COLO668 (cell line): ENCODE data around the gene UGT3A1.
"Not testable (repeated sequence)": the region's sequence is repeated elsewhere in the genome, so short reads cannot be mapped to it uniquely, and the experiment has no call there.

Experiments used
- DNase-seq: peaks from one replicate; lab custom pipeline; 2025; ENCODE audit not compliant: unreplicated experiment; lab: John Stamatoyannopoulos, UW

Gene UGT3A1, protein sequence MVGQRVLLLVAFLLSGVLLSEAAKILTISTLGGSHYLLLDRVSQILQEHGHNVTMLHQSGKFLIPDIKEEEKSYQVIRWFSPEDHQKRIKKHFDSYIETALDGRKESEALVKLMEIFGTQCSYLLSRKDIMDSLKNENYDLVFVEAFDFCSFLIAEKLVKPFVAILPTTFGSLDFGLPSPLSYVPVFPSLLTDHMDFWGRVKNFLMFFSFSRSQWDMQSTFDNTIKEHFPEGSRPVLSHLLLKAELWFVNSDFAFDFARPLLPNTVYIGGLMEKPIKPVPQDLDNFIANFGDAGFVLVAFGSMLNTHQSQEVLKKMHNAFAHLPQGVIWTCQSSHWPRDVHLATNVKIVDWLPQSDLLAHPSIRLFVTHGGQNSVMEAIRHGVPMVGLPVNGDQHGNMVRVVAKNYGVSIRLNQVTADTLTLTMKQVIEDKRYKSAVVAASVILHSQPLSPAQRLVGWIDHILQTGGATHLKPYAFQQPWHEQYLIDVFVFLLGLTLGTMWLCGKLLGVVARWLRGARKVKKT

GRCh38 chr5:35990941-35991611 lies at the start of gene UGT3A1:
TSS of gene UGT3A1 (minus strand) at chr5:35991390. CDS start at chr5:35991240, 150 bp downstream.
- peak; percentile 30 for DNase-seq

GRCh38 chr5:36035696-36036095 lies 44.5 kb upstream of the UGT3A1 start:
- DNase-seq, result no peak

- not testable (repeated sequence) for DNase-seq
Observed at GRCh38 chr5:36034536-36035134, 43.4 kb upstream of the UGT3A1 start.

DNA sequence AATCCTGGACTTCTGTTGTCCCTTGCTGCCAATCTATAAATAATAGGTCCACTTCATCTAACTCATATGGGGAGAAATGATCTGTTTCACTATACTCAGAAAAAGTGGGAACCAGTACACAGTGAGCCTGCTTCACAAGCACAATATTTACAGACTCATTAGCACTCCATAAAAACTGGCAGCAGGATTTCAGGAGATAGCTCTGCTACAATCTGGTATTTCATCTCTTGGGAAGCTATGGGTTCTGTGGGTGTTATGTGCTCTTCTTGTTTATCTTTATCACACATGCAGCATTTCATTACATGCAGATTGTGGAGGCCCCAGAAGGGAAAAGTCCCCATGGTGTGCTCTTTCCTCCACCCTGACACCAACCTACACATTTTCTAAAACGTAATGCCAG lies 42.3 kb upstream of the UGT3A1 start:
- DNase-seq, result no peak

DNA sequence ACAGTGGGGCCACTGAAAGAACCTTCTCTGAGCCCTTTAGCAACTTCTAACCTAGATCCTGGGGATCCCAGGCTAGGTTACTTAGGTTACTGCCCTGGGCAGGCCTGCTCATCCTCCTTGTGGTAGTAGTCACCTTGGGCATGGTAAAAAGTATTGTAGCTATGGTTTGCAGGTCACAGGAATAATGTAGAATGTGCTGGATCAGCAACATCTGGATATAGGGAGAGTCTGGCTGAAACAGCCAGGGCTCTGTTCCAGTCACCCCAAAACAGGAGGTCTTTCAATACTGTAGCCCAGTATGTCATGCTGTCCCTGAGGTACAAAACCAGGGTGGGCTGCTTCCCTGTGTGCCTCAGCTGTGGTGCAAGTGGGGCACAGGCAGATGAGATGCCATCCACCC lies 41.9 kb upstream of the UGT3A1 start:
- no peak for DNase-seq

- no peak for DNase-seq
Observed at GRCh38 chr5:36031223-36031622, 40.0 kb upstream of the UGT3A1 start.

DNA sequence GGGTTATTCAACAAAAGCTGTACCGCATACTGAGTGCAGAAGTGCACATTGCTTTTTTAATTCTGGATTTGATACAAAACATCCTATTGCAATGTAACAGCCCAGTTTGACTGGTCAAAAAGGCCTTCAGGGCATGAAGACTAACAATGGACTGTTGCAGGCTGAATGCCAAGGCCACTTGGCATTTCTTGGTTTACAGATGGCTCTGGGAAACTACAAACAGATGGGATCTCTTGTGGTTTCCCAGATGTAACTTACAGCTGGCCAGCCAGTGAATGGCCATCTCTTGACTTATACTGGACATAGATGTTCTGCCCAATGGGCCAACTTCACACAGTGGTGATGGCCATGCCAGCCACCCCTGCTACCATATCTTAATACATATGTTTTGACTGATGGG lies 38.7 kb upstream of the UGT3A1 start:
- DNase-seq, result no peak

- no peak for DNase-seq
Observed at GRCh38 chr5:36028816-36029465, 37.8 kb upstream of the UGT3A1 start.

DNA sequence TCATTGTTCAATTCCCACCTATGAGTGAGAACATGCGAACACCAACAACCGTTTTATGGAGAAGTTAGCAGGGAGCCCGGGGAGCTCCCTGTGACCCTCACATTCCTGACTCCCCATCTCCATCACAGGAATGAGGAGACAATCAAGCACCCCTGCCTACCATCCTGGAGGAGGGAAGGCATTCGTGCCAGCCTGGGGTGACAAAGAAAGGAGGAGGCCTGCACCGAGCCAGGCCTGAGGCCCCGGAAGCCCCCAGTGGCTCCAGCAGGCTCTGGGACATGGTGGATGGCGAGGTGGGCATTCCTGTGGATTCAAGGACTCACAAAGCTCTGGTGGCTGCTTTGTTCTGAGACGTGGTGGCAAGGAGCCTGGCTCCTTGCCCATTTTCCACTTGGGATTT lies 36.5 kb upstream of the UGT3A1 start:
- no peak for DNase-seq

DNA sequence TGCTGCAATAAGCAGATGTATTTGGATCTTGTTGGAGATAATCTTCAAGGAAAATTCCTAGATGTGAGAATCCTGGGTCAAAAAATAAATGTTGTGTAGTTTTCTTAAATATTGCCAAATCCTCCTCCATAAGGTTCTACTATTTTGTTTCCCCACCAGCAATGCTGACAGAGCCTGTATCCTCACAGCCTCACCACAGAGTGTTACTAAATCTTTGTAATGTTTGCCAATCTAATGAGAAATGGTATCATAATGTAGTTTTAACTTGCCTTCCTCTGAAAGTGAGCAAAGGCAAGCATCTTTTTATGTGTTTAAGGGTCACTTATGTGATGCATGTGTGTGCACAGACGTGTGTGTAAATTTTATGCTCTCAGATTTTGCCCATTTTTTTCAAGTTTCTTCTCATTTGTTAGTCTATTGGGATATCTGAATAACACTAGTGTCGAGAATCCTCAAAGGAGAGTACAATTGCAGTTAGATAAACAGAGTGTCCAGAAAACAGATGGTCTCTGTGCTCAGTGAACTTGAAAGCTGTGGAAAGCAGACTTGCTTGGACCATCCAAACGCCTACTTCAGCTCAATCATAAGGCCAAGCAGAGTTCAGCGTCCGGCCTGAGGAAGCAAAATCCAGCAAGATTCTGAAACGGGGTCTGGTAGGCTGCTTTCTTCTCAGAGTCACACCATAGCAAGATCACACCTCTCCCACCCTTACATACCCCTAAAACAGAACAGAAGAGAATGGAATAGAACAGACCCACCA lies 35.7 kb upstream of the UGT3A1 start:
- DNase-seq, result no peak

GRCh38 chr5:36022246-36022645 lies 31.1 kb upstream of the UGT3A1 start:
- not testable (repeated sequence) for DNase-seq

GRCh38 chr5:36019584-36019983 lies 28.4 kb upstream of the UGT3A1 start:
- not testable (repeated sequence) for DNase-seq

- DNase-seq, result no peak
Observed at GRCh38 chr5:36017622-36018021, 26.4 kb upstream of the UGT3A1 start.

- DNase-seq, result no peak
Observed at GRCh38 chr5:36017004-36017403, 25.8 kb upstream of the UGT3A1 start.

GRCh38 chr5:36013182-36013581 lies 22.0 kb upstream of the UGT3A1 start:
- no peak for DNase-seq

- DNase-seq, result no peak
Observed at GRCh38 chr5:36009698-36010097, 18.5 kb upstream of the UGT3A1 start.

GRCh38 chr5:36007366-36007765 lies 16.2 kb upstream of the UGT3A1 start:
- no peak for DNase-seq

- DNase-seq, result no peak
Observed at GRCh38 chr5:36006163-36006562, 15.0 kb upstream of the UGT3A1 start.

GRCh38 chr5:36001032-36001431 lies 9.8 kb upstream of the UGT3A1 start:
- no peak for DNase-seq

- no peak for DNase-seq
Observed at GRCh38 chr5:35999547-35999946, 8.4 kb upstream of the UGT3A1 start.

DNA sequence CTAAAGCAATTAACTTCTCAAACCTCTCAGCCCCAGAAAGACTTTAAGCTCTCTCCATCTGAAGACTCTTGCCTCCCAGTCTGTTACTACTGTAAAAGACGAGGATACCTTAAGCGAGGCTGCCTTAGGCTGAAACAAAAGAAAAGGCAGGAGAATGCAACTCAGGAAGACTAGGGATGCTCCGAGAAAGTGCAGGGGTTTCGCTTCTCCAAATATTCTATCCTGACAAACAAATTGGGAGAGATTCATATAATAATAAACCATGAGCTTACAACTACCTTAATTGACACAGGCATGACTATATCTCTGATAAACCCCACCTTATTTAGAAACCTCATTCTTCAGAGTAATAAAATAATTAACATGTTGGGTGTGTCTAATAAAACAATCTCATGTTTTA lies 4.9 kb upstream of the UGT3A1 start:
- no peak for DNase-seq
